Loucy (cell line): ENCODE results near the gene STRN4.

Experiments used
- H2AFZ ChIP-seq: fragments of 200-600 bp; sonication (generic); 2 replicates; pipeline ENCODE4 v1.6.0; 2016; ENCODE audit warnings: antibody characterized with exemption, mild to moderate bottlenecking, low read length, moderate library complexity
- H3F3A ChIP-seq: fragments of 200-600 bp; 2 replicates; pipeline ENCODE4 v1.6.0; 2016; ENCODE audit warnings: antibody characterized with exemption, low read depth, mild to moderate bottlenecking
- H3K27me3 ChIP-seq: fragments of 200-600 bp; sonication (generic); 2 replicates; pipeline ENCODE4 v1.6.1; 2014; ENCODE audit warnings: low read length, mild to moderate bottlenecking; ENCODE audit not compliant: insufficient read depth, poor library complexity, severe bottlenecking
- H3K36me3 ChIP-seq: fragments of 200-600 bp; sonication (generic); 2 replicates; pipeline ENCODE4 v1.6.1; 2016; ENCODE audit warnings: low read length; ENCODE audit not compliant: insufficient read depth
- H3K4me1 ChIP-seq: fragments of 200-600 bp; sonication (generic); 2 replicates; pipeline ENCODE4 v1.5.1; 2014; ENCODE audit warnings: low read length, mild to moderate bottlenecking; ENCODE audit not compliant: insufficient read depth, poor library complexity, severe bottlenecking
- H3K4me2 ChIP-seq: fragments of 200-600 bp; sonication (generic); 2 replicates; pipeline ENCODE4 v1.6.0; 2014; ENCODE audit warnings: antibody characterized with exemption, low read length, low read depth, mild to moderate bottlenecking; ENCODE audit not compliant: poor library complexity, severe bottlenecking
- H3K4me3 ChIP-seq: fragments of 200-600 bp; sonication (generic); 2 replicates; pipeline ENCODE4 v1.5.1; 2014; ENCODE audit warnings: low read length, mild to moderate bottlenecking, mixed read lengths; ENCODE audit not compliant: poor library complexity, severe bottlenecking
- H3K79me2 ChIP-seq: fragments of 200-600 bp; sonication (generic); 2 replicates; pipeline ENCODE4 v1.6.1; 2014; ENCODE audit warnings: low read length; ENCODE audit not compliant: insufficient read depth
- H3K9ac ChIP-seq: fragments of 200-600 bp; sonication (generic); 2 replicates; pipeline ENCODE4 v1.6.0; 2014; ENCODE audit warnings: mild to moderate bottlenecking, low read depth, low read length, moderate library complexity; ENCODE audit not compliant: poor library complexity, severe bottlenecking
- H3K9me2 ChIP-seq: fragments of 200-600 bp; sonication (generic); replicated peaks from 2 replicates; pipeline ENCODE4 v1.6.1; 2016; ENCODE audit warnings: low read depth, low read length, mixed read lengths
- H3K9me3 ChIP-seq: fragments of 200-600 bp; sonication (generic); 2 replicates; pipeline ENCODE4 v1.6.1; 2014; ENCODE audit warnings: mild to moderate bottlenecking, antibody characterized with exemption, low read length, low read depth; ENCODE audit not compliant: insufficient read depth
- H4K20me1 ChIP-seq: fragments of 200-600 bp; sonication (generic); 2 replicates; pipeline ENCODE4 v1.6.0; 2014; ENCODE audit warnings: antibody characterized with exemption, low read length, mild to moderate bottlenecking; ENCODE audit not compliant: insufficient read depth, poor library complexity, severe bottlenecking
- EZH2phosphoT487 ChIP-seq: fragments of 200-600 bp; IDR thresholded peaks from 2 replicates; pipeline ENCODE4 v1.6.1; 2018; ENCODE audit warnings: antibody characterized with exemption, mild to moderate bottlenecking, moderate library complexity, borderline replicate concordance
- TF ChIP-seq, protein P1 (sequence below): fragments of 200-600 bp; sonication (generic); conservative IDR thresholded peaks from 2 replicates; pipeline ENCODE4 v1.5.1; 2014; ENCODE audit warnings: mild to moderate bottlenecking, antibody characterized with exemption, low read length

The STRN4 gene

GRCh38 chr19:46755077-46755852, 9.0 kb upstream of the STRN4 start:
- no peaks in the 10 kb centered on the region for H3K79me2 ChIP-seq
- H3K9ac ChIP-seq = no peak overlapping the region
- H3K27me3 ChIP-seq = no peaks in the 10 kb centered on the region
- TF ChIP-seq EZH2phosphoT487 = no peak
- TF ChIP-seq, protein P1, sequence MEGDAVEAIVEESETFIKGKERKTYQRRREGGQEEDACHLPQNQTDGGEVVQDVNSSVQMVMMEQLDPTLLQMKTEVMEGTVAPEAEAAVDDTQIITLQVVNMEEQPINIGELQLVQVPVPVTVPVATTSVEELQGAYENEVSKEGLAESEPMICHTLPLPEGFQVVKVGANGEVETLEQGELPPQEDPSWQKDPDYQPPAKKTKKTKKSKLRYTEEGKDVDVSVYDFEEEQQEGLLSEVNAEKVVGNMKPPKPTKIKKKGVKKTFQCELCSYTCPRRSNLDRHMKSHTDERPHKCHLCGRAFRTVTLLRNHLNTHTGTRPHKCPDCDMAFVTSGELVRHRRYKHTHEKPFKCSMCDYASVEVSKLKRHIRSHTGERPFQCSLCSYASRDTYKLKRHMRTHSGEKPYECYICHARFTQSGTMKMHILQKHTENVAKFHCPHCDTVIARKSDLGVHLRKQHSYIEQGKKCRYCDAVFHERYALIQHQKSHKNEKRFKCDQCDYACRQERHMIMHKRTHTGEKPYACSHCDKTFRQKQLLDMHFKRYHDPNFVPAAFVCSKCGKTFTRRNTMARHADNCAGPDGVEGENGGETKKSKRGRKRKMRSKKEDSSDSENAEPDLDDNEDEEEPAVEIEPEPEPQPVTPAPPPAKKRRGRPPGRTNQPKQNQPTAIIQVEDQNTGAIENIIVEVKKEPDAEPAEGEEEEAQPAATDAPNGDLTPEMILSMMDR = no peak
- no peak overlapping the region for H3K4me3 ChIP-seq
- H3K4me2 ChIP-seq = no peak overlapping the region
- H3K36me3 ChIP-seq = no peaks in the 10 kb centered on the region
- H3K9me3 ChIP-seq = no peaks in the 10 kb centered on the region
- H3F3A ChIP-seq = no peaks in the 10 kb centered on the region
- no peak overlapping the region for H2AFZ ChIP-seq
- H4K20me1 ChIP-seq = no peaks in the 10 kb centered on the region
- H3K4me1 ChIP-seq = no peaks in the 10 kb centered on the region
- no peaks in the 10 kb centered on the region for H3K9me2 ChIP-seq

DNA sequence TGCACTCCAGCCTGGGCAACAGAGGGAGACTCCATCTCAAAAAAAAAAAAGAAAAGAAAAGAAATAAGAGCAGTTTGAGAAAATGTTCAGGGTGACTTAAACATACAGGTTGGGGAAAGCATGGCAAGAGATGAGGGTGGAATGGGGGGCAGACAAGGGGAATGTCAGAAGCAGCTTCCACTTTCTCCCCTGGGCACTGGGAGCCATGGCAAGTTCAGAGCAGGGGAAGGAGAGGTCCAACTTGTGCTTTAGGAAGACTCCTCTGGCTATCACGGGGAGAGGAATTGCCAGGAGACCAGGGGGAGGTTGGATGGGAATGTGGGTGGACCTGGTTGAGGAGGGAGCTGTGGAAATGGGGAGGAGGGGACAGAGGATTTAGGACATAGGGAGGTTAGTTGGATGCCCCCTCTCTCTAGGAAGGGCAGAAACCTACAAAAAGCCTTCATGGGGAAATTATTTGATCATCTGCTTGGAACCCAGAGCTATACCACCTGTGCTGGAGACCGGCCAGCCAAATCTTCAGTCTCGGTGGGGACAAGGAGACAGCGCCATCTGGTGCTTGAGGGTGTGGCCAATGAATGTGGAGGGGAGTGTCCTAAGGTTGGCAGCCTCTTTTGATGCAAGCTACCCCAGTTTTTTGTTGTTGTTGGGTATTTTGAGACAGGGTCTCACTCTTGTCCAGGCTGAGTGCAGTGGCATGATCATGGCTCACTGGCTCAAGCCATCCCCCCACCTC, 7.3 kb upstream of the STRN4 start:
- no peaks in the 10 kb centered on the region for H4K20me1 ChIP-seq

DNA sequence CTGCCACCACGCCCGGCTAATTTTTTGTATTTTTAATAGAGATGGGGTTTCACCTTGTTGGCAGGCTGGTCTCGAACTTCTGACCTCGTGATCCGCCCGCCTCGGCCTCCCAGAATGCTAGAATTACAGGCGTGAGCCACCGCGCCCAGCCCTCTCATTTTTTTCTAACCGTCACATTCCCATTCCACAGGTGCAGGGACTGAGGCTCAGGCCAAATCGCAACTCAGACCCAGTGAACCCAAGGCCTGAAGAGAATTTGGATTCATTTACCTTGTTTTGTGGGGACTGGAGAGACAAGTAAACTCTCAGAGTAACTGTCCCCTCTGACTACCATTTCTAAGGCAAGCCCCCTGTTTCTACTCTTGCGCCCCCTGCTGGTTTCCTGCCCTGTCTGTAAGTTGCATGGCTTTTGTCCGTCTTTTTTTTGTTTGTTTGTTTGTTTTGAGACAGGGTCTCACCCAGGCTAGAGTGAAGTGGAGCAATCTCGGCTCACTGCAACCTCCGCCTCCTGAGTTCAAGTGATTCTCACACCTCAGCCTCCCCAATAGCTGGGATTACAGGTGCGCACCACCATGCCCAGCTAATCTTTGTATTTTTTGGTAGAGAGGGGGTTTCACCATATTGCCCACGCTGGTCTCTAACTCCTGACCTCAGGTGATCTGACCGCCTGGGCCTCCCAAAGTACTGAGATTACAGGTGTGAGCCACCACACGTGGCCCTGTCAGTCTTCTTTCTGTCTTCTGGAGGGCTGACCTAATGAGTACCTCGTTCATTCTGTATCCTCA, 2.3 kb upstream of the STRN4 start:
- Histone ChIP-seq H3K79me2 (peaks cover 32% of the 10 kb centered on the region), H3K4me2 (no peak overlapping the region), H3K9me3 (no peaks in the 10 kb centered on the region), H3K27me3 (peaks cover 8% of the 10 kb centered on the region), H3K4me1 (peaks cover 10% of the 10 kb centered on the region), H3K36me3 (no peaks in the 10 kb centered on the region), H3K4me3 (no peak overlapping the region), H3K9ac (no peak overlapping the region), H4K20me1 (peaks cover 20% of the 10 kb centered on the region), H3K9me2 (no peaks in the 10 kb centered on the region), H3F3A (0 out of 2 replicates have a peak, but pooled peaks cover 5% of the 10 kb centered on the region), H2AFZ (no peak overlapping the region)
- TF ChIP-seq, protein P1 = peak; percentile 87
- TF ChIP-seq EZH2phosphoT487 = no peak

More for the DNA sequence above, 7.3 kb upstream of the STRN4 start:
- H3K9me3 ChIP-seq = no peaks in the 10 kb centered on the region
- H3K4me2 ChIP-seq = no peak overlapping the region
- H3K36me3 ChIP-seq = no peaks in the 10 kb centered on the region
- no peaks in the 10 kb centered on the region for H3K9me2 ChIP-seq
- no peaks in the 10 kb centered on the region for H3K4me1 ChIP-seq
- no peaks in the 10 kb centered on the region for H3K27me3 ChIP-seq
- no peaks in the 10 kb centered on the region for H3F3A ChIP-seq
- no peak overlapping the region for H3K9ac ChIP-seq
- no peaks in the 10 kb centered on the region for H3K79me2 ChIP-seq
- TF ChIP-seq EZH2phosphoT487 = no peak
- TF ChIP-seq, protein P1 = peak; percentile 77
- no peak overlapping the region for H2AFZ ChIP-seq
- H3K4me3 ChIP-seq = no peak overlapping the region
